ENCODE measurements around the gene DGCR2. TPM values are rescaled to one million over a fixed set of nuclear protein-coding genes. Genes with fewer than 3 reads are reported as not detected.

The DGCR2 gene
- total RNA-seq, 1 donor = 80.0 TPM

DNA sequence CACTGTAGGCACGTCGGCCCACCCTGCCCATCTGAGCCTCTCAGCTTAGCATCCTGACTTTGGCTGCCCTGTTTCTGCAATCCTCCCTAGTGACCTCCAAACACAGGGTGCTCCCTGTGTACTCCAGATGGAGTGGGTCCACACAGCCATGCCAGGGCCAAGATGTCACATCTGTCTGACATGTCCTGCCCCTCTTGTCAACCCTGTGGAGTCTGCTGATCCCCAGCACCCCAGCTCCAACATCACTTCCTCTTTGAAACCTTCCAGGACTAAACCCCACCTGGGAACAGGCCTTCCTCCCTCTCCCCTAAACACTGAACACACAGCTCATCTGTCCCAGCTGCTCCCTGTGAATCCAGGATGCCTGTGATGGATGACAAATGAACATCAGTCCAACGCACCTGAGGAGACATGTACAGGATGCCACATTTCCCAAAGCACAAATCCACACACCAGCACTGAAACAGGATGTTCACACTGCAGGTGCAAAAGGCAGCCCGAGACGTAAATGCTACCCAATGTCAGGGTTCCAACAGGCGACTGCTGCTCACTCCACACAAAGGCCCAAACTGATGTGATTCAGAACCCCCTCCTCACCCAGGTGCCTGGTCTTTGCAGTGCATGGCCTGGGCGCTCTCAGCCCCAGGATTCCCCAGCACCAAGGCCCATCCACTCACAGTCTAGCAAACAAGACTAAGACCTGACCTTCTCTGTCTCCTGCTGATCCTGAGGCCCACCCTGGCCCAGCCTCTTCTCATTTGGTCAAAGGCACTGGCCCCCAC is 6.9 kb upstream of the DGCR2 start:
- DNase-seq (ENCODE audit: low read depth in 2 of 3, low spot score in 2 of 3) = no peak

DNA sequence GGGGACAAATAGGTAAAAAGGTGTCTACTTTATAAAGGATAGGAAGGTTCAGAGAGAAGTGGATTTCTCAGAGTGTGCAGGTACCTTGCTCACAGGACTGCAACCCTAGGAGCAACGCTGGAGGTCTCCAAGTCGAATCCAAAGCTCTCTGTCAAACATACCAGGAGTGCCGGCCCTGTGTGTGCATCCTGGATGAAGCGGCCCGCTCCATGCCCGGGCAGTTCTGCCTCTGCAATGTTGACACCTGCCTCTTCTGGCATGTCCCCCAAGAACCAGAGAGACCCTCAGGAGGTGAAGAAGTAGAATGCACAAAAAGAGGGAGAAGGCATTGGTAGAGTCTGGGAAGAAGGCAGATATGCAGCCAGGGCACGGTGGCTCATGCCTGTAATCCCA is 5.8 kb upstream of the DGCR2 start:
- DNase-seq (ENCODE audit: low read depth in 2 of 3, low spot score in 2 of 3) = no peak

DNA sequence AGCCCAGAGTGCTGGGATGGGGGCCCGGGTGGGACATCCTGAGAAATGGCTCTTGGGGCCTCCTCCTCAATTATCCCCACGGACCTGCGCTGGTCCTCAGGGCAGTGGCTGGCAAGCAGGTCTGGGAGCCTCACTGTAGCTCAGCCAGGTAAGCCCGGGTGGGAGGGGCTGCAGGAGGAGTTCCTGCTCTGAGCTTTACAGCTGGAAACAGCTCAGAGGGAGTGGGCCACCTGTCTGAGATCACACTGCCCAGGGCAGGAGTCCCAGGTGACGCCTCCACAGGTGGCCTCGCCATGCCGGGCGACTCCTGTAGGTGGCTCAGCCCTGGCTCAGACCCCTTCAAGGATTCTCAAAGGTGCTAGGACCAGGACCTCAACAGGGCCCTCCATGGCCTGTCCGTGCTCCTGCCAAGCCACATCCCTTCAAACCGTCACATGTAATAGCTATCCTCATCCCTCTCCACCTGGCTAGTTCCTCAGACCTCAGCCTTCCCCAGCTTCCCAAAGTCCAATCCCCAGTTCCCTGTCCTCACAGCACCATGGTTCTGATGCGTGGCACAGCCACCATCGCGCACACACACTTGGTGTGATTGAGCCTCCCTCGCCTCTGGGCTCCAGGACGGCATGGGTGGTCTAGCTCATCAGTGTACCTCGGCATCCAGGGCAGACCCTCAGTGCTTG is 5.3 kb upstream of the DGCR2 start:
- no peak for DNase-seq (ENCODE audit: low read depth in 2 of 3, low spot score in 2 of 3)

DNA sequence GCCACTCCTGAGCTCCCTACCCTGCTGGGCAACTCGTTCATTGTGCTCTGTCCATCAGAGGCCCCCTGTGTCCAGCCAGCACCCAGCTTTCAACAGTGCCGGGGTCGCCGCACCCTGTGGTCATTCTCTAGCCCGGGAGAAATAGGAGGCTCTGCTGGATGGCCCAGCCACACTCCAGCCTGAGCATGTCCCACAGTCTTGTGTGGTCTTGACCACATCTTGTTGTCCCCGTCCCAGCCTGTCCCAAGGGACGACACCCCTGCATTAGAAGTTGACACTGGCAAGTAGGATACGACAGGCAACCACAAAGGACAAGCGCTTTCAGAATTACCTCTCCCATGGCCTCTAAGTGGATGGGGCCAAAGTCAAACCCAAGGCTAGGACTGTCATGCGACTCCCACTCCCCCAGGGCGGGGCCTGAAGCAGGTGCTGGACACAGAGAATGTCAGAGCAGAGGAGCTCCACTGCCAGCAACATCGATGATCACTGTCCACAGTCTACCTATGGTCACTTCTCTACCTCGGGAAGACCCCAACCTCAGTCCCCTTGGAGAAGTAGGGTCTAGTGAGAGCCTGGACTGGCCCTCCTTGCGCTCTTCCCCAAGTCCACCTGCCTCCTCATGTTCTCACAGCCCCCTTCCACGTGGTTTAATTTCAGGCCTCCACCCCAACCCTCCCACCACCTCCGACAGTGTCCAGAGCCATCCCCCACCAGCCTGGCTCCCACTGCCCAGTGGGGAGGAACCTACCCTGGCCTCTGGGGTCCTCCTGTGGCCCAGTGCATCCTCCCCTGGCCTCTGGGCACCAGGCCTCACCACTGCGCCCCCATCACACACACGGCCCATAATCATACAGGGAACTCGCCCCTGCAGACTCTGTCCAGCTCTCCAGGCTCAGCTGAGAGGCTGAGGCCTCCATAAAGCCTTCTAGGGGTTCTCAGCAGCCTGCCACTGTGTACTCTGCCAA is 4.4 kb upstream of the DGCR2 start:
- DNase-seq (ENCODE audit: low read depth in 2 of 3, low spot score in 2 of 3) = no peak

DNA sequence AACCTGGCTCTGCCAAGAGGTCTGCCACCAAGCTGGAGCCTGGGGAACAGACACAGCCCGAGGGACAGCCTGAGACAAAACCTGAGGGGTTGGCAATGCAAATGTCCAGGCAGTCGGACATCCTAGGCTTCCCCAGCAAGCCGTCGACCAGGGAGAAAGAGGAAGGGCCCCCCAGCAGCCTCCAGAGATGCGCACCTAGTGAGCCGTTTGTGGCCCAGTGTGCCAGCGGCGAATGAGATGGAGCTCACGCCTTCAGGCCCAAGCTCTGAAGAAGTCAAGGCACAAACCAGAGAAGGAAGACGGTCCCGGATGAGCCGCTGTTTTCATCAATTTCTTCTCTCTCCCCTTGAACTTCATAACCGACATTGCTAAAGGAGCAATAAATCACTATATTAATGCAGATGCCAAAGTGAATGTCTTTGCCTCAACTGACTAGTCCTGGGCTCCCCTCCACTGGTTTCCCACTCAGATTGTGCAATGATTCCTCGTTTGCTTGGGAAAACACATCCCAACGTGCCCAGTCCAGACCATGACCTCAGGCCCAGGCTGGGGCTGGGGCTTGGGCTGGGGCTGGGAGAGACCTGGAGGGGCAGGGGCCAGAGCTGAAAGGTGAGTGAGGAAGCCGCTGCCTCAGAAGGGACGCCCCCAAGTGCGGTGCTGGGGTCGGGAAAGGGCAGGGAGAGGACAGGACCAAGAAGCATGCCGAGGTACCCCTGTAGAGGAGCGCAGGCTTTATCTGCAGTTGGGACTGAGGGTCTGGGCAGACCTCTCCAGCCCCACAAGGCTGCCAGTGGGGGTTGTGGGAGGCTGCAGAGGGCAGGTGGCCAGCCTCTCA is 3.5 kb upstream of the DGCR2 start:
- no peak for DNase-seq (ENCODE audit: low read depth in 2 of 3, low spot score in 2 of 3)

DNA sequence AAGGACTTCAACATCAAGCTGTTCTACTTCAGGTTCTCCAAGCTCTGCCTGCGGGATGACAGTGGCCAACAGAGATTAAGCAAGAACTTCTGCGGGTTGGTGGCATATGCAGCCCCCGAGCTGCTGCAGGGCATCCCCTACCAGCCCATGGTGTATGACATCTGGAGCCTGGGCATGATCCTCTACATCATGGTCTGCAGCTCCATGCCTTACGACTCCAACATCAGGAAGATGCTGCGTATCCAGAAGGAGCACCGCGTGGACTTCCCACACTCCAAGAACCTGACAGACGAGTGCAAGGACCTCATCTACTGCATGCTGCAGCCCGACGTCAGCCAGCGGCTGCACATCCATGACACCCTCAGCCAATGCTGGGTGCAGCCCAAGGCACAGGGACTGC is 2.8 kb upstream of the DGCR2 start:
- no peak for DNase-seq (ENCODE audit: low read depth in 2 of 3, low spot score in 2 of 3)

DNA sequence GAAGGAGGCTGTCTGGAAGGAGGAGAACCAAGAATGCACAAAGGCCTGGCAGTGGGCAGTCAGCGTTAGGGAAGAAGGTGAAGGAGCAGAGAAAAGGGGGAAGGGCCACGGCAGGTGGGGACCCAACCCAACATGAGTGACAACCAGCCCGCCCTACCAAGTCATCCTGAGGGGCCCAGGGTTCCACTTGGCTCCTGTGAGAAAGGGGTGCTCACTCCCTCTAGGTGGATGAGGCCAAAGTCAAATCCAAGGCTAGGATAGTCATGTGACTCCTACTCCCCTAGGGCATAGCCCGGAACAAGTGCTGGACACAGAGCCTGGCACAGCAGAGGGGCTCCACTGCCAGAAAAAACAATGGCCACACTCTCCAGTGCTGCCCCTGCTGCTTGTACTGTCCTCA is 2.2 kb upstream of the DGCR2 start:
- no peak for DNase-seq (ENCODE audit: low read depth in 2 of 3, low spot score in 2 of 3)

DNA sequence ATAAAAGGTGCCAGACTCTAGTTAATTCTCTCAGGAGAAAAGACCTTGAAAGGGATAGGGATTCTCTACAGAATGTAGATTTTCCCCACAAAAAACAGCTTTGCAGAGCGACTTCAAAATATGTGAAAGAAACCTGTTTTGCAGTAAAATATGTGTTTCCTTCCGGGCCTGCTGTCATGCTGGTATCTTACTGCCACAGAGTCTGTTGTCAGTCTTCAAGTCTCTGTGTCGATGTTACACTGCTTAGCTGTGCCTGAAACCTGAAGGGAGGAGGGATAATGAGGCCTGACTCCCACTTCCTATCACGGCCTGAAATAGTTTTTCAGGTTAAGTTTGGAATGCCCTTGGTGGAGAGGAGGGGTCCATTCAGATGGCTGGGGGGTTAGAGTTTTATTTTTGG is 1.7 kb upstream of the DGCR2 start:
- DNase-seq (ENCODE audit: low read depth in 2 of 3, low spot score in 2 of 3) = no peak

DNA sequence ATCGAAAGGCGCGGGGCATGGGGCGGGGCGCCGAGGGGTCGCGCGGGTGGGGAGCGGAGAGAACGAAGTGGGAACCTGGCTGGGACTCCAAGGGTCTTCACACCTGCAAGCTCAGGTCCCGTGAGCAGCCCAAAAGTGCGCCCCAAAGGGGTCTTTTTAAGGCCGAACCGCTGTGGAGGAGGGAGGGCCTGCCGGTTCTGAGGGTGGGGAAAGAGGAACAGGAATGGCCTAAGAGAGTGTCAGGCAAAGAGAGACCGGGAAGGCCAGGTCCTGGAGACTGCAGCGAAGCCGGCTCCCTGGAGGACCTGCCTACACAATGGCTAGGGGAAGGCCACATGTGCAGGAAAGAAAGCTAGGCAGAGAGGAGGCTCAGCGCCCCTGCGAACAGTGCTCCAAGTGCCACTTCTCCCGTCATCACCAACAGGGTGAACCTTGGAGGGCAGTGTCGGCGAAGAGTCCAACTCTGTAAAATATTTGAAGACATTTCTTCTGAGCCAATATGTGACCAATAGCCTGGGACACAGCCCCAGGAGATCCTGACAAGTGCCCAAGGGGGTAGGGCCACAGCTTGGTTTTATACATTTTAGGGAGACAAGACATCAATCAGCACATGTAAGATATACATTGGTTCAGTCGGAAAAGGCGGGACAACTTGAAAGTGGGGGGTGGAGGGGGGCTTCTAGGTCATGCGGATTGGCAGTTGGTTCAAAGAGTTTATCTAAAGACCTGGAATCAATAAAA is 710 bp upstream of the DGCR2 start:
- DNase-seq (ENCODE audit: low read depth in 2 of 3, low spot score in 2 of 3) = no peak

DNA sequence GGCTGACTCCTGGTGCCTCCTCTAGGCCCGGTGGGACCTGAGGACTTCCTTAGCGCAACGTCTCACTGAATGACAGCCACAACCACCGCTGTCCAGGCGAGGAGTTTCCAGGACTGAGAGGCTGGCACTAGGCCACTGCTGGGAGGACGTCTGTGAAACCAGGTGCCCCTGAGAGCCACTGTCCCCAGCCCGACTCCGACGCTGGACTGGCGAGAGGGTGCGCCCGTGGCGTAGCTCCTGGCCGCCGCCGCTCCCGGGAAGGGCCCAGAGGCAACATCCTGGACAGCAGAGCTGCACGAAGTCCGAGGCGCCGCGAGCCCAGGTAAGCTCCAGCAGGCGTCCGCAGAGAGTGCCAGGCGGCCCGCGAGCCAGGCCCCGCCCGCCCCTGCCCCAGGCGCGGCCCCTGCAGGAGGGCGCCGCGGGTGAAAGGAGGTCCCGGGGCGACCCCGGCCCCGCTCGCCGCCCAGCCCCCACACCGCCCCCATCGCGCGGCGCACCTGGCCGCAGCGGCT is 525 bp downstream of the DGCR2 start:
- peak in 2 of 3 donors; percentile 27 to 28 for DNase-seq (ENCODE audit: low read depth in 2 of 3, low spot score in 2 of 3)

DNA sequence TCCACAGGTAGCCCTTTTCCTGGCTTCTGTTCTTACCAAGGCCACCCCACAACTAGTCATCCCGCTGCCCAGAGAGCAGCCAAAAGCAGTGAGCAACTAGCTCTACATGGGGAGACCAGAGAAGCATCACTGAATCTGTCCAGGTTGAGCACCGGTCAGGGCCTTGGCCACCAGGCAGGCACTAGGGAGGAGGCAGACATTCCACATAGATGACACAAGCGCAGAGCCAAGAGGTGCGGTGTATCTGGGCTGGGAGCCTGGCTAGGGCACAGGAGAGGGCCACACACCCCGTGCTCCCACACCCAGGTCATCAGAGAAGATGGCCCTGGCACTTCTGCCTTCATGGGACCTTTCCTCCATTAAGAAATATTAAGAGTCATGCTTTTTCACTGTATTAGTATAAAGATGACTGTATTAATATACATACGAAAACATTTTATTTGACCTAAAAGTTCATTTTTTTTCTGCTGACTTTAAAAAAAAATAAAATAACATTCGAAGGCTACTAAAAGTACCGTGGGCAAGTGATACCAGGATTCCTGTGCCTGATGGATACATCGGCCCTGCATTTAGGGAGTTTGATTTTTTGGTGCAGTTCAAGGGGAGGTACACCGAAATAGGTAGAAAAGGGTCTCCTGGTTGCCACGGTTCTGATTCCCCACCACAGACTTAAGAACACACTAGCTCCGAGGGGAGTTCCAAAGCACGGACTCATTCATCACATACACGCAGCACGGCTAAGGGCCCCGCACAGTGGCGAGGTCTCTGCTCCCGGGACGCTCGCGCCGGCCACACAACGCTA is 1.2 kb downstream of the DGCR2 start:
- no peak for DNase-seq (ENCODE audit: low read depth in 2 of 3, low spot score in 2 of 3)

DNA sequence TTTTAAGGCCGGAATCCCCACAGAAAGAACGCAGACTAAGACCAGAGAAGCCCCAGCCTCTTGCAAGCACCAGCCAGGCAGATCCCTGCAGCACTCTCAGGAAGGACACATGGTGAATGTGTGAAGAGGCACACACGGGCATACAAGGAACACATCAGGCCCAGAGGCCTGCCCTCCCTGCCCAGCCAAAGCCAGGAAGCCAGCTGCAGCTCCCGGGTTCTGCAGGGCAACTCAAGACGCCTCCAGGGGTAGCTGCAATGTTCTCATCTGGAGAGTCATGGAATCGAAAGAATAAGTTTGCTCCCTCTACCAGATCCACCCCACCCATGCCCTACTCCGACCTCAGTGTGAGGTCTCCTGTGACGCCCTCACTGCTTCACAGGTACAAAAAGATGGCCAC is 2.3 kb downstream of the DGCR2 start:
- no peak for DNase-seq (ENCODE audit: low read depth in 2 of 3, low spot score in 2 of 3)

DNA sequence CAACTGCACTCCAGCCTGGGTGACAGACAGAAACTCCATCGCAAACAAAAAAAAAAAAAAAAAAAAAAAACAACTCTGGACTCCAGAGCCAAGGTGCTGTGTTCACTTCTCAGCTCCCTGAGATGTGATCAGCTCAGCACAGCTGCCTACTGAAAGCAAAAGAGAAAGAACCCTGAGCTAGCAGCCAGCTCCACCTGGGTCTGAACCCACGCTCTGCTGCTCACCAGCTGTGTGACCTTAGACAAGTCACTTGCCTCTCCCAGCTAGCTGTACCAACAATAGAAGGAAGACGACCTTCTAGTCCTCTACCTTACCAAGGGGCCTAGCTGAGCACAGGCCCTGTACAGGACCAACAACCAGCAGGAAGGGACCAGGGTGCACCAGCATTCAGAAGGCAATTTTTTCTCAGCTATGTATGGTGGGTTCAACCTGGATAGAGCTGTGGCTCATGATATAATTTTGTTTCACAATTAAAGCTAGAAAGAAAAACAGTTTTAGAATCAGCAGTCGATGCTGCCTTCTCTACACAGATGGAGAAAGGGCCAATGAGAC is 3.8 kb downstream of the DGCR2 start:
- no peak for DNase-seq (ENCODE audit: low read depth in 2 of 3, low spot score in 2 of 3)

DNA sequence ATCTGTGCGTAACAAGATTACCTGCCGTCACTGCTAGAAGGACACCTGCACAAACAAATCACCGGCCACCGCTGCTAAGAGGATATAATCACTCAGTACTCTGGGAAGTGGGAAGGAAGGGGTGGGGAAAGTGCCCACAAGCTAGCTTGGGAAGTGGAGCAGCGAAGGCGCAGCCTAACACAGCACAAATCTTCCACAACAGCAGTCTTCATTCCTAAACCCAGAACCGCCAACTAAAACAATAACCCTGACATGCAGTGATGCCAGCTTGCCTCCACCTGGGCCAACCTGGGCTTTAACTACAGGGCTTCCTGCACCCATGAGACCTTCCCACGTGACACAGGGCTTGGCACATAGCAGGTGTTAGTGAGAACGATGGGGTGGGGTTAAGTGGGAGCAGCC is 5.1 kb downstream of the DGCR2 start:
- DNase-seq (ENCODE audit: low read depth in 2 of 3, low spot score in 2 of 3) = no peak

DNA sequence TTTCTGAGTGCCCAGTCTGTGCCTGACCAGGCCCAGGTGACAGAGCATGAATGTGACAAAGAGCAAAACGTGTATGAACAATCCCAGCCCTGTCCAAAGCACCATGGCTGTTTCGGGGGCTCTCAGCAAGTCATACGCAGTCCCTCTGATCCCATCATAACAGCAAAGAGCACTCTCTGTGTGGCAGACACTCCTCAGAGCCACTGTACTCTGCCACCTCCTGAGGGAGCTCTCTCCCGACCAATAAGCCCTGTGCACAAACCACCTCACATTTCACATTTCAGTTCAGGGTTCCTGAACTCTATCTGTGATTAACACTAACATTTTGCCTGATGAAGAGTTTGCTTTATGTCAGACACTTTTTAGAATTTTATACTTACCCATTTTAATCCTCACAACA is 6.6 kb downstream of the DGCR2 start:
- peak in 1 of 3 donors; percentile 40 for DNase-seq (ENCODE audit: low read depth in 2 of 3, low spot score in 2 of 3)

DNA sequence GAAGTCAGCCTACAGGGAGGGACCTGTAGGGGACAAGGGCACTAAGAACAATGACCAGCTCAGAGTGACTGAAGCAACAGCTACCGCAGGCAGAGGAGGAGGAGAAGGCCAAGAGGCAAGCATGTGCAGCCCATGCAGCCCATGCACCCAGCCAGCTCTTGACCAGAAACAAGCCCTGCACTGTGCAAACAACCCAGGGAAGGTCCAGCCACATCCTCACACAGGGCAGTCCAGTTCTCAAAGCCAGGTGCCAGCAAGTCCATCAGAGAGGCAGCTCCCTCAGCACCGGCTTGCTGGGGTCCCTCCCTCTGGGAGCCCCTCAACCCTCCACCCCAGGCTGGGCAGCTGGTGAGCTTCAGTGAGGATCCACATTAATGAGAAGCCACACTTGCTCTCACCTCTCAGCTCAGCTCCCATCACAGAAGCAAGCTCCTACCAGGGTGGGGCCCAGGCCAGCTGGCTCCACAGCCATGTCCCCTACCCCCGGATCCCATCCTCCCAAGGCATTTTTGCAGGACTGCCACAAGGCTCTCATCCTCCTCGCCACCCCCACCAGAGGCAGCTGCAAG is 7.1 kb downstream of the DGCR2 start:
- DNase-seq (ENCODE audit: low read depth in 2 of 3, low spot score in 2 of 3) = no peak

DNA sequence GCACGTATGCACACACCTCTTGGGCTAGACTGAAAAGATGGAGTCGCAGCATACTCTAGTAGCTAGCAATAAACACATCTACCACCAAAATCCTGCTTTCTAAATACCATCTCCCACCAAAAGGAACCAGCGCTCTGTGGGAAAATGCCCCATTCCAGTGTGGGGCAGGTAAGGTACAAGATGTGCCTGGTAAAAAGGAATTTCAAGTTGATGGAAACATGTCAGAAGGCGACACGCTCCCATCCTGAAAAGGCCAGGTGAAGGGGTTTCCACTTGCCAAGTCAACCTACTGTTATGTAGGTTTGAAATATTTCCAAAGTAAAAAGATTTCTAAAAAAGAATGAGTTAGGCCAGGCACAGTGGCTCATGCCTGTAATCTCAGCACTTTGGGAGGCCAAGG is 8.8 kb downstream of the DGCR2 start:
- no peak for DNase-seq (ENCODE audit: low read depth in 2 of 3, low spot score in 2 of 3)

DNA sequence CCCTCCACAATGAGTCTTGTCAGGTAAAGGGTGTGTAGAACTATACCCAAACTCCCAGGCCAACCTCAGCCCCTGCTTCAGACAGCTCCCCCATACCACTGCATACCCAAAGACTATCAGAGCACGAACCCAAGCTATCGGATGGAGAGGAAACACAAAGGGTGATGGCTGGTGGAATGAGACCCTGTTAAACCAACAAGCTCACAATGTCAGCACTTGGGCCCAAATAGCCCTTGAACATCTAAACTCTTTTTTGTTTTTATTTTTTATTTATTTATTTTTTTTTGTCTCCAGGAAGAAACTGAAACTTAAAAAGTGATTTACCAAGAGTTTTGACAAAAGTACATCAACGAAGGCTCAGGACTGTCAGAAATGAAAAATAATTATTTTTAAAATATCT is 10.6 kb downstream of the DGCR2 start:
- DNase-seq (ENCODE audit: low read depth in 2 of 3, low spot score in 2 of 3) = no peak
